ENCODE results near the gene SLC6A3.

- TF ChIP-seq CTCF (conservative IDR thresholded peaks at IDR 0.05; ENCODE audit: low read depth, low read length) (no peak), EZH2 (IDR thresholded peaks at IDR 0.05; ENCODE audit: borderline replicate concordance, low read depth, low read length, poor library complexity, severe bottlenecking) (no peak)
Observed at GRCh38 chr5:1359031-1359645, 86.1 kb downstream of the SLC6A3 start.
